Measurements from ENCODE around the gene PREP.
"Not testable (repeated sequence)": the region's sequence is repeated elsewhere in the genome, so short reads cannot be mapped to it uniquely, and the experiment has no call there.

Gene PREP

DNA sequence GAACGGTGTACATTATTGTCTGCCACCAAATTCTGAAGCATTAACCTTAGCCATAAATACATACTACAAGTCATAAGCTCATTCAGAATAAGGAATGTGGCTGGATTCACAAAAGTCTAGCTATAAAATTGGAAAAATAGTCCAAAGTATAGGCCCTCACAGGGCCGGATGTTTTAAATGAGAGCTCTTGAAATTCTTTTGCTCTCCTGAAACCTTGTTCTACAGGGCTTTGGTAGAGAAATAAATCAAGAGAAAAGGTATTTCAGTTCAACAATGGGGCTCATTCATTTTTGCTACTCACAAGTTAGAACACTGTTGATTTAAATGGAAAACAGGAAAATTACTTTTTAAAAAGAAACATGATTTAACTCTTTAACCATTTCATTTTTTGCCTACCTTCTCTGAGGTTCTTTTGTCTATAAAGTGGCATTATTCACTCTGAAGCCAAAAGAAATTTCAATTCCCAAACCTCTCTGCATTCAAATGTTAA lies 58.0 kb downstream of the PREP start:
- no peaks in the 10 kb centered on the region for H3K9me3 ChIP-seq (ENCODE audit: insufficient read depth, low read depth, low read length)
- no peaks in the 10 kb centered on the region for H3K27me3 ChIP-seq (ENCODE audit: insufficient read depth, low read length)
- H3K27ac ChIP-seq (ENCODE audit: low read depth, low read length), result no peak overlapping the region
- H3K9ac ChIP-seq (ENCODE audit: low read depth, low read length), result no peak overlapping the region
- no peak overlapping the region for H3K4me3 ChIP-seq (ENCODE audit: low read length)
- peaks cover 12% of the 10 kb centered on the region; the same call in 1 of the 2 replicates for H3K4me1 ChIP-seq (ENCODE audit: insufficient read depth, low read length)
- peaks cover 23% of the 10 kb centered on the region for H3K36me3 ChIP-seq (ENCODE audit: insufficient read depth, low read length)
- WGBS, result 94% methylated on average over 2 of the region's 2 CpGs

DNA sequence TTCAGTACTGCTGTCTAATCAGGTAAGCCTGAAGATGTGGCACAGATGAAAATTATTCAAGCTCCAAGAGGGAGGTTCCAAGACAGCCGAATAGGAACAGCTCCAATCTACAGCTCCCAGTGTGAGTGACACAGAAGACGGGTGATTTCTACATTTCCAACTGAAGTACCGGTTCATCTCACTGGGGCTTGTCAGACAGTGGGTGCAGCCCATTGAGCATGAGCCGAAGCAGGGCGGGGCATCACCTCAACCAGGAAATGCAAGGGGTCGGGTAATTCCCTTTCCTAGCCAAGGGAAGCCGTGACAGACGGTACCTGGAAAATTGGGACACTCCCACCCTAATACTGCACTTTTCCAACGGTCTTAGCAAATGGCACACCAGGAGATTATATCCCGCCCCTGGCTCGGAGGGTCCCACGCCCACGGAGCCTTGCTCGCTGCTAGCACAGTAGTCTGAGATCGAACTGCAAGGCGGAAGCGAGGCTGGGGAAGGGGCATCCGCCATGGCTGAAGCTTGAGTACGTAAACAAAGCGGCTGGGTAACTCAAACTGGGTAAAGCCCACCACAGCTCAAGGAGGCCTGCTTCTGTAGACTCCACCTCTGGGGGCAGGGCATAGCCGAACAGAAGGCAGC lies 64.4 kb downstream of the PREP start:
- H3K9ac ChIP-seq (ENCODE audit: low read depth, low read length), result not testable (repeated sequence)
- 96% methylated on average over 21 of the region's 21 CpGs for WGBS

DNA sequence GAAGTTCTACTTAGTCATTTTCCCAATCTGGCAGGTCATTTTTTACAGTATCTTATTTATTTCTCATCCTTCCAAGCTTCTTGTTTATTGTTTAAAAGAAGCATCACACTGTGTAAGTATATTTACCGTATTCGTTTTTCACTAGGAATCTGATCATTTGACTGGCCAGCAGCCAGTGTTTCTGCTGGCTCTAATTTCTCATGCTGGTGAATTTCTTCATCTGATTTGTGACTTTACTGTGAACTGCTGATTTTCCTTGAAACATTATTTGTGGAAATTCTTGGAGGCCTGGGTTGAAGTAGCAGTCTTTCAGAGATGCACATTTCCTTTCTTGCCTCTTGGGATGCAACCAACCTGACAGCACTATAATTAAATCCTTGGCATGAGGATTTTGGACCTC lies 65.9 kb downstream of the PREP start:
- Histone ChIP-seq H3K9ac (ENCODE audit: low read depth, low read length) (no peak overlapping the region), H3K4me1 (ENCODE audit: insufficient read depth, low read length) (no peaks in the 10 kb centered on the region), H3K27ac (ENCODE audit: low read depth, low read length) (no peak overlapping the region), H3K36me3 (ENCODE audit: insufficient read depth, low read length) (peaks cover 19% of the 10 kb centered on the region), H3K27me3 (ENCODE audit: insufficient read depth, low read length) (no peaks in the 10 kb centered on the region), H3K4me3 (ENCODE audit: low read length) (no peak overlapping the region), H3K9me3 (ENCODE audit: insufficient read depth, low read depth, low read length) (peaks cover 4% of the 10 kb centered on the region)
- 99% methylated on average over 2 of the region's 2 CpGs for WGBS

More for the DNA sequence above, 64.4 kb downstream of the PREP start:
- not testable (repeated sequence) for H3K27me3 ChIP-seq (ENCODE audit: insufficient read depth, low read length); H3K27ac ChIP-seq (ENCODE audit: low read depth, low read length); H3K4me3 ChIP-seq (ENCODE audit: low read length); H3K36me3 ChIP-seq (ENCODE audit: insufficient read depth, low read length); H3K9me3 ChIP-seq (ENCODE audit: insufficient read depth, low read depth, low read length); H3K4me1 ChIP-seq (ENCODE audit: insufficient read depth, low read length)

DNA sequence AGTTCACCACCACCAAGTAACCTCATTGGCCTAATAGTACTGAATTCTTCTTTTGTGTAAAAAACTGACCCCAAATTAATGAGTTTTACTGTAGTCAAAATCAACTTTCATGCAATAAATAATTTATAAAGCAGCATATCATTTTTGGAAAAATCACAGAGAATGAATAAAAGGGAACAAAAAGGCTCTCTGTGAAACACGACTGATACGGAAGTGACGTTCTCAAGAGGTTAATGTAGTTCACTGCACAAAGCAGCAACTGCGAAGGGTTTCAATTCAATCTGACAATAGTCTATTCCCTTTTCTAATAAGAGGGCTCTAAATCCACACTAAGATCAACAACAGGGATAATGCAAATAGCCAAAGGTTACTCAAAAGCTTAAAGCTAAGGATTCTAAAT lies 70.3 kb downstream of the PREP start:
- H3K36me3 ChIP-seq (ENCODE audit: insufficient read depth, low read length), result peaks cover 58% of the 10 kb centered on the region
- H3K4me3 ChIP-seq (ENCODE audit: low read length), result no peak overlapping the region
- H3K27ac ChIP-seq (ENCODE audit: low read depth, low read length), result no peak overlapping the region
- no peaks in the 10 kb centered on the region for H3K9me3 ChIP-seq (ENCODE audit: insufficient read depth, low read depth, low read length)
- 94% methylated on average over 4 of the region's 4 CpGs for WGBS
- H3K27me3 ChIP-seq (ENCODE audit: insufficient read depth, low read length), result no peaks in the 10 kb centered on the region
- H3K4me1 ChIP-seq (ENCODE audit: insufficient read depth, low read length), result no peaks in the 10 kb centered on the region
- H3K9ac ChIP-seq (ENCODE audit: low read depth, low read length), result no peak overlapping the region

DNA sequence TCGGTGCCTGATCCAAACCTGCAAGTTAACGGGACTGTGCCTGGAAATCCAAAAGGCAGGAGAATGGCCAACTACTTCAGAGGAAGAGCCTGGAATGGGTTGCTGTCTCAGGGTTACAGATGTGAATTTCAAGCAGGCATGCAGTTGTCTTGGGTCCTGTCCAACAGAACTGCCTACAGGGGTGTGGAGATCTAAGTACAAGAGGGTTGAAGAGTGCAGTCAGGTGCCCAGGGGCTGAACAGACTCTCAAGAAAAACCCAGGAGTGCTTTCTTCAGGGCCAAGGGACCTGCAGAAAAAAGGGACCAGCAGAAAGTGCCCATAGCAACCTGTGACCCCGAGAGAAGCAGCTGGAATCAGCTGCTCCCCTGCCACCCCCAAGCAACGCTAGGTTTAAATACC lies 71.0 kb downstream of the PREP start:
- Histone ChIP-seq H3K9ac (ENCODE audit: low read depth, low read length) (no peak overlapping the region), H3K36me3 (ENCODE audit: insufficient read depth, low read length) (peaks cover 64% of the 10 kb centered on the region), H3K9me3 (ENCODE audit: insufficient read depth, low read depth, low read length) (no peaks in the 10 kb centered on the region), H3K4me1 (ENCODE audit: insufficient read depth, low read length) (no peaks in the 10 kb centered on the region), H3K27ac (ENCODE audit: low read depth, low read length) (no peak overlapping the region), H3K4me3 (ENCODE audit: low read length) (no peak overlapping the region), H3K27me3 (ENCODE audit: insufficient read depth, low read length) (no peaks in the 10 kb centered on the region)
- WGBS, result 98% methylated on average over 4 of the region's 4 CpGs

DNA sequence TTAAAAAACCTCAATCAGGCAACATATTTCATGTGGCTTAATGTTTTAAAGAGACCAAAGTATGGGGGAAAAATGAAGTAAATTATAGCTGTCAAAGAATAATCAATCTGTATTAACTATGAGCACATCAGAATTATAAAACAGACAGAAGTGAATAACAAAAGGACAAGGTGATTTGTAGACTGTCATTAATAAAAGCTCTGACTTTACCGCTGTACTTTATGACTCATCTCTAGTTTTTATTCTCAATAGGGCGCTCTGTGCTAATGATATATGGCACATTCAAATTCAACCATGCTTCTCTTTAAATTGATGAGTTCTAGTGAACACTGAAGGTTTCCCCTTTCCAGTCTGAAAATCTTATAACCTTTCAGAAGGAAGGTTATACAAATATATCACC lies 72.0 kb downstream of the PREP start:
- Histone ChIP-seq H3K4me3 (ENCODE audit: low read length) (no peak overlapping the region), H3K27ac (ENCODE audit: low read depth, low read length) (no peak overlapping the region), H3K27me3 (ENCODE audit: insufficient read depth, low read length) (no peaks in the 10 kb centered on the region), H3K36me3 (ENCODE audit: insufficient read depth, low read length) (peaks cover 64% of the 10 kb centered on the region), H3K9me3 (ENCODE audit: insufficient read depth, low read depth, low read length) (no peaks in the 10 kb centered on the region), H3K4me1 (ENCODE audit: insufficient read depth, low read length) (no peaks in the 10 kb centered on the region), H3K9ac (ENCODE audit: low read depth, low read length) (no peak overlapping the region)
- 89% methylated on average over 2 of the region's 2 CpGs for WGBS

DNA sequence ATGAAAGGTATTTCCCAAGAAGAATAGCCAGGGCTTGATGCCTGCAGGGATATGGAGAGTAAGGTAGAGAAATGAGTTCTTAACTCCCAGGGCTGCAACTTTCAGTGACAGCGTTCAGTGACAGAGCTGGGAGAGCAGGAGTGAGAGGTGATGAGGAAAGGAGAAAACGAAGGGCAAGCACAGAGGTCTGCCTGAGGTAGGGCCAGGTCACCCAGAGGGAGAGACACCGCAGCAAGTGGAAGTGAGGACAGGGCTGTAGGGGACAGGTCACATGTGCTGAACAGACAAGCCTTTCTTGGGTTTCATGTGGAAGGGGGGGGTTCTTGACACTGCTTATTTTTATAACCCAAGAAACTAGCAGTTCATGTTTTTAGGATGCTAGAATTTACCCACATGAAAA lies 72.5 kb downstream of the PREP start:
- Histone ChIP-seq H3K4me3 (ENCODE audit: low read length) (no peak overlapping the region), H3K36me3 (ENCODE audit: insufficient read depth, low read length) (peaks cover 69% of the 10 kb centered on the region), H3K4me1 (ENCODE audit: insufficient read depth, low read length) (no peaks in the 10 kb centered on the region), H3K9me3 (ENCODE audit: insufficient read depth, low read depth, low read length) (no peaks in the 10 kb centered on the region), H3K27ac (ENCODE audit: low read depth, low read length) (no peak overlapping the region), H3K27me3 (ENCODE audit: insufficient read depth, low read length) (no peaks in the 10 kb centered on the region), H3K9ac (ENCODE audit: low read depth, low read length) (no peak overlapping the region)
- WGBS, result 96% methylated on average over 3 of the region's 3 CpGs

DNA sequence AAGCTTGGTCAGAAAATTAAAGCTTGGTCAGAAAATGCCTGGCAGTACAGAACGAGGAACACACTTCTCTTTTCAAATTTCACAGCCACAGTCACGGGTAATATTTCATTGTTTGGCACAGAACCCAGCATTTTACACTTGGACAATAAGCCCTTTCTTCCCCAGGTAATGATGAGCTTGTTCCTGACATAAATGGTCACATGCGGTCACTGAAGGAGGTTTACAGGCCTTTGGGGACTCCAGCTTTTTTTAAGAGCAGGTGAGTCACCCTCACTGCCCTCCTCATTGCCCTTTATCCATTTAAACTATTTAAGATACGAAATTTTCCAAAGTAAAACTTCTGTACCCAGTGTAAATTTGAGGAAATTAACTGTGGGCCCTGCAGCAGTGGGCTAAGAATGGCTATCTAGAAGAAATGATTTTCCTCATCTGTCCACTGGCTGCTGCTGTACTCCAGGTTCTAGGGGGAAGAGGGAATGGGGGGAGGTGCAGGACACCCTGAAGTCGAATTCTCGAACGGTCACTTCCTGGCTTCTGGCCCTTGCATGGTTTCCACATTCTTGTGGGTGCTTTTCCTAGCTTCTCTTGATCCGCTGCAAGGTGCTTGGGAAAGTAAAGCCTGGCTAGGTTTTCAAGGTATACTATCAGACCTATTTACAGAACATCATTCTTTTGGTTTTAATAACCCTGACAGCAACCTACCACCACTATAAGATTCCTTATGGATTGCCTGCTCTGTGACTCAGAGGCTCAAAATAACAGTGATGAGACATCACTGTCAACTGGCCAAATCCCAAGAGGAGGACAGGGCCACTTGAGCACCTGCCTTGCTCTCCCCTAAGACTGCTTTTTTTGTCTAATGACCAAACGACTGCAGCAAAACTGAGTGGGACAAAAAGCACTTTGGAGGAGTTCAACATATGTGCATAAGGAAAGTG lies 75.8 kb downstream of the PREP start:
- no peaks in the 10 kb centered on the region for H3K4me1 ChIP-seq (ENCODE audit: insufficient read depth, low read length)
- H3K9ac ChIP-seq (ENCODE audit: low read depth, low read length), result no peak overlapping the region
- H3K36me3 ChIP-seq (ENCODE audit: insufficient read depth, low read length), result peaks cover 88% of the 10 kb centered on the region
- no peak overlapping the region for H3K4me3 ChIP-seq (ENCODE audit: low read length)
- H3K27ac ChIP-seq (ENCODE audit: low read depth, low read length), result no peak overlapping the region
- H3K27me3 ChIP-seq (ENCODE audit: insufficient read depth, low read length), result no peaks in the 10 kb centered on the region
- no peaks in the 10 kb centered on the region for H3K9me3 ChIP-seq (ENCODE audit: insufficient read depth, low read depth, low read length)
- WGBS, result 91% methylated on average over 9 of the region's 9 CpGs

DNA sequence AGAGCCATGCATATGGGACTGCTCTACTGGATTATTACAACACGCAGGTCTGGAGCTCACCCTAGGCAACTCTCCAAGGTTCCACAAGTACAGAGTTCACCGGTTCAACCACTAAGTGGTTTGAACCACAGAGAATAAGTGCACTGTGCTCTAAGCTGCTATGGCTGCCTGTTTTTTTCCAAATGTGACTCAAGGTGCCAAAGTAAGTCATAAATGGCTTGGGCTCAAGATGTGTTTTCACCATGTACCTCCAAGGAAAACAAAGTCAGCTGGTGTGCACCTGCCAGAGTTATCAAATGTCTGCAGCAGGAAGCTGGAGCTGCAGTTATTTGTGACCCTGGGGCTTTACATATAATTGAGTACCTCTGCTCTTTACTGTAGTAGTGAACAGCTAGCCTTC lies 76.7 kb downstream of the PREP start:
- WGBS, result 97% methylated on average over 2 of the region's 2 CpGs
- Histone ChIP-seq H3K27ac (ENCODE audit: low read depth, low read length) (no peak overlapping the region), H3K9ac (ENCODE audit: low read depth, low read length) (no peak overlapping the region), H3K4me3 (ENCODE audit: low read length) (no peak overlapping the region), H3K4me1 (ENCODE audit: insufficient read depth, low read length) (no peaks in the 10 kb centered on the region), H3K27me3 (ENCODE audit: insufficient read depth, low read length) (no peaks in the 10 kb centered on the region), H3K36me3 (ENCODE audit: insufficient read depth, low read length) (peaks cover 88% of the 10 kb centered on the region), H3K9me3 (ENCODE audit: insufficient read depth, low read depth, low read length) (no peaks in the 10 kb centered on the region)

DNA sequence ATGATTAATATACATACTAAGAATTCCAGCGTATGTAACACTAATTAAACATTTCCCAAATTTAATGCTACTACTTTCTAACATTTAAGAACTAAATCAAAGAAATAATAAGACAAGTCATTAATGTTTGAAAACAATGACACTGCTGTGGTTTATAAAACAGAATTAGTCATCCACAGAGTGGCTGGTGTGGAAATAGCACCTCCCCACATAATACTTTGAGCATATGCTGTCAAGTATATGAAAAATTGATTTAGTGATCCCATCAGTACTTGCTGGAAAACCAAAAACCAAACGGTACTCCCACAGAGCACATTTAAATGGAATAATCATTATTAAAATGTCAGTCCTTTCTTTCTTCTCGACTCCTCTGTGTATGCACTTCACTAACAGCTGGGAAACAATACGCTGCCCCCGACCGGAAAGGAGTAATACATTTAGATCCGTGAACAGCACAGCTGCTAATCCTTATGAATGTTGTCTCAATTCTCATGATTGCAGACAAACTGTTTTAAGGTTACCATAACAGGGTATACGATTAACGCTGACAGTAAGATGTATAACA lies 78.4 kb downstream of the PREP start:
- peaks cover 72% of the 10 kb centered on the region for H3K36me3 ChIP-seq (ENCODE audit: insufficient read depth, low read length)

DNA sequence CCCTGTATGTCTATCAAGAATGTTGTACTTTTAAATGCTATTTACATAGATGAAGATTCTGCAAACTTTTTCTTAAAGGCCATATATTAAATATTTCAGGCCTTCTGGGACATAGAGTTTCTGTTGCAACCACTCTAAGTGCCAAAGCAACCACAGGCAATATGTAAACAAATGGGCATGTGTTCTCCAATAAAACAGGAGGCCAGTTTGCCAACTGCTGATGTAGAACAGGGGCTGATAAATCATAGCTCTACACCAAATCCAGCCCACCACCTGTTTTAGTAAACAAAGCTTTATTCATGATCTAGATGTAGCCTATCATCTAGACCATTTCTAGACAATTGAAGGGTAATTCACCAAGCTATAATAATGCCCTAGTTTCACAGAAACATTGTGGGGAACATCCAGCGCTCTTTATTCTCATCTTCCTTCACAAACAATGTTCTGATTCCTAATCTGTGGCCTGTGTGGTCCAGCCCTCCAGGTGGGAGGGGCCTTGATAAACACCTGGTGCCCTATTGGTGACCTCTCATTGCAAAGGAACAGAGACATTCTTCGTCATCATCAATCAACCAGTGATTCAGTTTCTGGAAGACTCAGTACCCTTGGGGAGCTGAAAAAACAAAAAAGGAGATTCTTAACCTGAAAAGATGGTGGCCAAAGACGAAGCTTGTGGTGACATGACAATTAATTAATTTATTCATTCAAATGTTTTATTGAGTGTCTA lies 80.2 kb downstream of the PREP start:
- WGBS, result 94% methylated on average over 2 of the region's 3 CpGs
- no peaks in the 10 kb centered on the region for H3K27me3 ChIP-seq (ENCODE audit: insufficient read depth, low read length)
- H3K36me3 ChIP-seq (ENCODE audit: insufficient read depth, low read length), result peaks cover 57% of the 10 kb centered on the region
- H3K4me1 ChIP-seq (ENCODE audit: insufficient read depth, low read length), result no peaks in the 10 kb centered on the region
- no peaks in the 10 kb centered on the region for H3K9me3 ChIP-seq (ENCODE audit: insufficient read depth, low read depth, low read length)
- H3K9ac ChIP-seq (ENCODE audit: low read depth, low read length), result no peak overlapping the region
- no peak overlapping the region for H3K27ac ChIP-seq (ENCODE audit: low read depth, low read length)
- no peak overlapping the region for H3K4me3 ChIP-seq (ENCODE audit: low read length)

More for the DNA sequence above, 78.4 kb downstream of the PREP start:
- no peaks in the 10 kb centered on the region for H3K27me3 ChIP-seq (ENCODE audit: insufficient read depth, low read length)
- no peak overlapping the region for H3K27ac ChIP-seq (ENCODE audit: low read depth, low read length)
- H3K9ac ChIP-seq (ENCODE audit: low read depth, low read length), result no peak overlapping the region
- no peak overlapping the region for H3K4me3 ChIP-seq (ENCODE audit: low read length)
- WGBS, result 96% methylated on average over 9 of the region's 9 CpGs
- H3K9me3 ChIP-seq (ENCODE audit: insufficient read depth, low read depth, low read length), result no peaks in the 10 kb centered on the region
- no peaks in the 10 kb centered on the region for H3K4me1 ChIP-seq (ENCODE audit: insufficient read depth, low read length)

Data from HUES64 (cell line).